A673 (cell line): ENCODE measurements around the gene MFAP3L.

Experiments used
- CTCF ChIP-seq: fragments of 300-800, 200-600 bp; sonication (generic); conservative IDR thresholded peaks from 2 replicates; pipeline ENCODE4 v1.5.1; 2017; ENCODE audit warnings: low read depth, mild to moderate bottlenecking, antibody characterized with exemption, low read length, moderate library complexity, mixed read lengths
- EZH2 ChIP-seq: fragments of 200-600 bp; sonication (generic); IDR thresholded peaks from 2 replicates; pipeline ENCODE4 v1.6.1; 2017; ENCODE audit warnings: borderline replicate concordance, low read depth, mild to moderate bottlenecking, mixed read lengths, antibody characterized with exemption, low read length; ENCODE audit not compliant: poor library complexity, severe bottlenecking

- TF ChIP-seq CTCF = no peak
- no peak for TF ChIP-seq EZH2
These were observed 25.0 kb downstream of the MFAP3L start for GRCh38 chr4:170001011-170001744.
